Loucy (cell line): ENCODE measurements around the gene NCBP1.
"Not testable (repeated sequence)": the region's sequence is repeated elsewhere in the genome, so short reads cannot be mapped to it uniquely, and the experiment has no call there.

Experiments
- EZH2phosphoT487 ChIP-seq: fragments of 200-600 bp; IDR thresholded peaks from 2 replicates; pipeline ENCODE4 v1.6.1; 2018; ENCODE audit warnings: antibody characterized with exemption, mild to moderate bottlenecking, moderate library complexity, borderline replicate concordance
- TF ChIP-seq, protein P1 (sequence below): fragments of 200-600 bp; sonication (generic); conservative IDR thresholded peaks from 2 replicates; pipeline ENCODE4 v1.5.1; 2014; ENCODE audit warnings: mild to moderate bottlenecking, antibody characterized with exemption, low read length

DNA sequence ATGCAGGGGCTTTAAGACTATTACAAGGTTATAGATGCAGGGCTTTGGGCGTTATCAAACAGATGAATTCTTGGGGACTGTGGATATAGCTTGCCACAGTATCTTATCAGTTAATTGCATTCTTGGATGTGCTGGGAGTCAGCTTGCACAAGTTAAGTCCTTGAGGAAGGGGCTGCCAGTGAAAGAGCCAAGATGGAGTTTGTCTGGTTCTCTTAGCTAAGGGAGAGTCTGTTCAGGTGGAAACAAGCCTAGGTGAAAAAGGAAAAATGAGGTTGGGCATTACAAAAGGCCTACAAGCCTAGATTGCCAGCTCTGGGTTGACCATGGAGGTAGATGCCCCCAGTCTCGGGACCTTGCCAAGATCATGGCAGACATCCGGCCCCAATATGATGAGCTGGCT, 66.2 kb downstream of the NCBP1 start:
- TF ChIP-seq EZH2phosphoT487, result not testable (repeated sequence)
- TF ChIP-seq, protein P1, sequence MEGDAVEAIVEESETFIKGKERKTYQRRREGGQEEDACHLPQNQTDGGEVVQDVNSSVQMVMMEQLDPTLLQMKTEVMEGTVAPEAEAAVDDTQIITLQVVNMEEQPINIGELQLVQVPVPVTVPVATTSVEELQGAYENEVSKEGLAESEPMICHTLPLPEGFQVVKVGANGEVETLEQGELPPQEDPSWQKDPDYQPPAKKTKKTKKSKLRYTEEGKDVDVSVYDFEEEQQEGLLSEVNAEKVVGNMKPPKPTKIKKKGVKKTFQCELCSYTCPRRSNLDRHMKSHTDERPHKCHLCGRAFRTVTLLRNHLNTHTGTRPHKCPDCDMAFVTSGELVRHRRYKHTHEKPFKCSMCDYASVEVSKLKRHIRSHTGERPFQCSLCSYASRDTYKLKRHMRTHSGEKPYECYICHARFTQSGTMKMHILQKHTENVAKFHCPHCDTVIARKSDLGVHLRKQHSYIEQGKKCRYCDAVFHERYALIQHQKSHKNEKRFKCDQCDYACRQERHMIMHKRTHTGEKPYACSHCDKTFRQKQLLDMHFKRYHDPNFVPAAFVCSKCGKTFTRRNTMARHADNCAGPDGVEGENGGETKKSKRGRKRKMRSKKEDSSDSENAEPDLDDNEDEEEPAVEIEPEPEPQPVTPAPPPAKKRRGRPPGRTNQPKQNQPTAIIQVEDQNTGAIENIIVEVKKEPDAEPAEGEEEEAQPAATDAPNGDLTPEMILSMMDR, result not testable (repeated sequence)
